Fibroblast of mammary gland (primary cell): ENCODE data around the gene NASP.
A peak's percentile ranks its signal among the peaks of the same experiment; 100 is the strongest.

Source experiments
- DNase-seq: peaks from one replicate; pipeline ENCODE4 v3.0.0-alpha.2; 2010; ENCODE audit warnings: low read depth
- H3K4me3 ChIP-seq: 2 replicates; pipeline ENCODE4 v1.5.1; 2011; ENCODE audit warnings: low read depth, mild to moderate bottlenecking, low read length, moderate library complexity; ENCODE audit not compliant: control insufficient read depth
- TF ChIP-seq, protein P1 (sequence below): conservative IDR thresholded peaks from 2 replicates; pipeline ENCODE4 v1.5.1; 2011; ENCODE audit warnings: low read depth, low read length, inconsistent platforms; ENCODE audit not compliant: control insufficient read depth, insufficient read depth

Gene NASP

DNA sequence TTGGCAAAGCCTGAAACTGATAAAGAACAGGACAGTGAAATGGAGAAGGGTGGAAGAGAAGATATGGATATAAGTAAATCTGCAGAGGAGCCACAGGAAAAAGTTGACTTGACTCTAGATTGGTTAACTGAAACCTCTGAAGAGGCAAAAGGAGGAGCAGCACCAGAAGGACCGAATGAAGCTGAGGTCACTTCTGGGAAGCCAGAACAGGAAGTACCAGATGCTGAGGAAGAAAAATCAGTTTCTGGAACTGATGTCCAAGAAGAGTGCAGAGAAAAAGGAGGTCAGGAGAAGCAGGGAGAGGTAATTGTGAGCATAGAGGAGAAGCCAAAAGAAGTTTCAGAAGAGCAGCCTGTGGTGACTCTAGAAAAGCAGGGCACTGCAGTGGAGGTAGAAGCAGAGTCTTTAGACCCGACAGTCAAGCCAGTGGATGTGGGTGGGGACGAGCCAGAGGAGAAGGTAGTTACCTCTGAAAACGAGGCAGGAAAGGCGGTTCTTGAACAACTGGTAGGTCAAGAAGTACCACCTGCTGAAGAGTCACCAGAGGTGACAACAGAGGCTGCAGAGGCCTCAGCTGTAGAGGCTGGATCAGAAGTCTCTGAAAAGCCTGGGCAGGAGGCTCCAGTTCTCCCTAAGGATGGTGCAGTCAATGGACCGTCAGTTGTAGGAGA, 23.7 kb downstream of the NASP start:
- no peak for DNase-seq
- TF ChIP-seq, protein P1, sequence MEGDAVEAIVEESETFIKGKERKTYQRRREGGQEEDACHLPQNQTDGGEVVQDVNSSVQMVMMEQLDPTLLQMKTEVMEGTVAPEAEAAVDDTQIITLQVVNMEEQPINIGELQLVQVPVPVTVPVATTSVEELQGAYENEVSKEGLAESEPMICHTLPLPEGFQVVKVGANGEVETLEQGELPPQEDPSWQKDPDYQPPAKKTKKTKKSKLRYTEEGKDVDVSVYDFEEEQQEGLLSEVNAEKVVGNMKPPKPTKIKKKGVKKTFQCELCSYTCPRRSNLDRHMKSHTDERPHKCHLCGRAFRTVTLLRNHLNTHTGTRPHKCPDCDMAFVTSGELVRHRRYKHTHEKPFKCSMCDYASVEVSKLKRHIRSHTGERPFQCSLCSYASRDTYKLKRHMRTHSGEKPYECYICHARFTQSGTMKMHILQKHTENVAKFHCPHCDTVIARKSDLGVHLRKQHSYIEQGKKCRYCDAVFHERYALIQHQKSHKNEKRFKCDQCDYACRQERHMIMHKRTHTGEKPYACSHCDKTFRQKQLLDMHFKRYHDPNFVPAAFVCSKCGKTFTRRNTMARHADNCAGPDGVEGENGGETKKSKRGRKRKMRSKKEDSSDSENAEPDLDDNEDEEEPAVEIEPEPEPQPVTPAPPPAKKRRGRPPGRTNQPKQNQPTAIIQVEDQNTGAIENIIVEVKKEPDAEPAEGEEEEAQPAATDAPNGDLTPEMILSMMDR: no peak
- no peak overlapping the region for H3K4me3 ChIP-seq

DNA sequence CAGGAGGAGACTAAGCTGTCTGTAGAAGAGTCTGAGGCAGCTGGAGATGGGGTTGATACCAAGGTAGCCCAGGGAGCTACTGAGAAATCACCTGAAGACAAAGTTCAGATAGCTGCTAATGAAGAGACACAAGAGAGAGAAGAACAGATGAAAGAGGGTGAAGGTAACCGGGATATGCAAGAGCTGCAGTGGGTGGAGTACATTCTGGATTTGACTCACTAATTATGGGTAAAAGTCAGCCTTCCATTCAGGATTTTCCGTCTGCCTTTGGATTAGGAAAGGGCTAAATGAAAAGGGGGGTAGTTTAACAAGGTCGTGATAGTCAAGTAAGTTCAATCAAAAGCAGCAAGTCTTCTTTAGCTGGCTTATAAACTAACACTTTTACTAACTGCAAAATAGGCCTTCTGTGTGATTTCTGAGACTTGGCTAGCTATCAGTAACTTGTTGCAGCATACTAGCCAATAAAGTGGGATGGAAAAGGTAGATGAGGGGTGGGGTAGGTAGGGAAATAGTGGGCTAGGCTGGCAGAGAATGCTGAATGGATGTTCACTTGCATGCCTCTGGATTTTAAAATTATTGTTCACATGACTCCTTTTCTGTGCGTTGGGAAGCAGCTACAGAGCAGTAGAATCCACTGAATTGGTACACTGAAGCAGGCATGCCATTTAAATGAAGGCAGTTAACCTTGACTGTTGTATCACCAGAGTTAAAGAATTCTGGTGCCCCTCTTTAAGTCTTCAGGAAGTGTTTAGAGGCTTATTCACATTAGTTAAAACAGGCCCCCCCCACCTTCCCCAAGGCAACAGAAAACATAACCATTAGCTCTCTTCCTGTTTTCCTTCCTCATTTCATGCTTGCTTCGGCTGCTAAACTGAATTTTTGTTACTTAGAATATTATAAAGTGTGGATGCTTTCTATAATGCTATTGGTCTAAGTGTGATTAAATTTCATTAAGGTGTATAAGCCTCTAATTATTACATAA, 24.6 kb downstream of the NASP start:
- no peak overlapping the region for H3K4me3 ChIP-seq
- TF ChIP-seq, protein P1: no peak
- DNase-seq: no peak

DNA sequence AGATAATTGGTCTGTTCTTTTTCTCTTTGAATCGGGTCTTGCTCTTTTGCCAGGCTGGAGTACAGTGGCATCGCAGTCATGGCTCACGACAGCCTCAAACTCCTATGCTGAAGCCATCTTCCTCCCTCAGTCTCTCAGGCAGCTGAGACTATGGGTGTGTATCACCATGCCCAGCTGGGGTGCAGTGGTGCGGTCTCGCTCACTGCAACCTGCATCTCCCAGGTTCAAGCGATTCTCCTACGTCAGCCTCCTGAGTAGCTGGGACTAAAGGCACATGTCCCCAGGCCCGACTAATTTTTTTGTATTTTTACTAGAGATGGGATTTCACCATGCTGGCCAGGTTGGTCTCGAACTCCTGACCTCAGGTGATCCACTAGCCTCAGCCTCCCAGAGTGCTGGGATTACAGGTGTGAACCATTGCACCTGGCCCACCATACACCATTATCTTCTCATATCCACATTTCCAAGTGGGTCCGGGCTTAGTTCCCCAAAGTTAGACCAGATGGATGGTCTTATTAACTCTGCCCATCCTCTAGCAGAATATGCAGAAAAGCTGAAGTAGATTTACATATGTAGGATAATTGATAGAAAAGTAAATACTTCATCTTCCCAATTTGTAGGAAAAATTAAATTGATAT, 26.9 kb downstream of the NASP start:
- DNase-seq: no peak
- no peak overlapping the region for H3K4me3 ChIP-seq
- TF ChIP-seq, protein P1: no peak

DNA sequence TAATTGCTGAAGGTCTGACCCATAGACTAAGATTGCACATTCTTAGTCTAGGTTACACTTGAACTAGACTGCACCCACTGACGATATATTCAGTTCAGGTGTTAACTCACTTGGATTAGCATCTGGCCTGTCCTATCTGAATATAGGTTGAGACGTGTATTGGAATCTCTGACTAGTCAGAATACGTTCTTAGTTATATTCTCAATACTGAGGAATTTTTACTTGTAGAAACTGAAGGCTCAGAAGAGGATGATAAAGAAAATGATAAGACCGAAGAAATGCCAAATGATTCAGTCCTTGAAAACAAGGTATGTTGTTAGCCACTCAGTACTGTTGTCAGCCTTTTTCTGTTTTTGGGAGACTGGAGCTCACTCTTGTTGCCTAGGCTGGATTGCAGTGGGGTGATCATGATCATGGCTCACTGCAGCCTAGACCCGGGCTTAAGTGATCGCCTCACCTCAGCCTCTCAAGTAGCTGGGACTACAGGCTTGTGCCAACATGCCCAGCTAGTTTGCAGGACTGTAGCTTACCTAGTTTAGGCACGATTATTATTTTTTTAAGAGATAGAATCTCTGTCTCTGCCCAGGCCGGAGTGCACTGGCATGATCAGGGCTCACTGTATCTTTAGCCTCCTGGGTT, 29.2 kb downstream of the NASP start:
- H3K4me3 ChIP-seq: no peak overlapping the region
- TF ChIP-seq, protein P1: no peak
- no peak for DNase-seq

DNA sequence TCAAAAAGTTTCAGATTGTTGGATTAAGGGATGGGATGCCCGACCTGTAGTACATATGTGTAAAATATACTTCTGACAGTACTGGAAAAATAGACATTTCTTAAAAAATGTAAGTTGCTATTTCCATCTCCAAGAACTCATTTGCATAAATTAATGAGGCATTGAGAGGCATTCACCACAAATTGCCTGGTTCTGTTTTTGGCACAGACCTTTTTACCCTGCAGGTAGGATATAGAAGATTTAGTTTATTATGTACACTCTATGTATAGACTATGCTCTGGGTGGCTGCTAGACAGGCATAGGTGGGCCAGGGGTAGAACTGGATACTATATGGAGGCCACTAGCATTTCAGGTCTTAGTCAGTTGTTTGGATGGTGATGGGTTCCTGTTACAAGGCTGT, 32.0 kb downstream of the NASP start:
- DNase-seq: no peak
- no peak overlapping the region for H3K4me3 ChIP-seq
- TF ChIP-seq, protein P1: no peak

DNA sequence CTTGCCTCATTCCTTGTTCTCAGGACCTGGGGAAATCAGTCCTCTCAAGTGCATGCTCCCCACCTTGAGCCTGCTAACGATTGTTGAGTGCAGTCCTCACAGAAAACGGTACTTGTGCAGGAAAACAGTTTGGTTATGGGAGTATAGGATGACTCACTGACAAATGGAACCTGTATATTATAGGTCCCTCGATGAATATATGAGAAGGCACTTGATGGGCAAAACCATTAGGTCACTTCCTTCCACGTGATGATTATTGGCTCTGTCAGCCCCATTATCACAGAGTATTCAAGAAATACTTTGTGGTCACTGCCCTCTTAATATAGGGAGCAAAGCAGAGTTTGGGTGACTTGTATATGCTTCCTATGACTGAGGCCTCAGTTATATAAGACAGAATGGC, 33.8 kb downstream of the NASP start:
- TF ChIP-seq, protein P1: no peak
- peak; percentile 41 for DNase-seq
- H3K4me3 ChIP-seq: no peak overlapping the region
